Measurements from ENCODE around the gene IL3. TPM values are rescaled to one million over a fixed set of nuclear protein-coding genes. Genes with fewer than 3 reads are reported as not detected.

Gene IL3
- polyA plus RNA-seq, 1 donor, result not detected

Other genes starting within 250 kb of the IL3 start
- not detected for gene MEIKIN, start 115.0 kb upstream of the IL3 start, polyA plus RNA-seq
- 2.9 TPM for gene ACSL6, start 49.0 kb upstream of the IL3 start, polyA plus RNA-seq
- gene CSF2, start 13.1 kb downstream of the IL3 start, polyA plus RNA-seq, result not detected
- 34.8 TPM for gene P4HA2, start 167.2 kb downstream of the IL3 start, polyA plus RNA-seq
- 17.9 TPM for gene PDLIM4, start 197.0 kb downstream of the IL3 start, polyA plus RNA-seq
- 9.6 TPM for gene SLC22A4, start 233.7 kb downstream of the IL3 start, polyA plus RNA-seq